Prostate gland (tissue), 2 donors: ENCODE measurements around the gene ZNF277.

Experiments used
- POLR2A ChIP-seq: fragments of 450-650 bp; IDR thresholded peaks from one replicate; pipeline ENCODE4 v1.6.1; 2016; ENCODE audit warnings: antibody characterized with exemption, mild to moderate bottlenecking
- POLR2AphosphoS5 ChIP-seq: sonication (generic); formaldehyde crosslinking; IDR thresholded peaks from one replicate; pipeline ENCODE4 v1.6.1; 2017; ENCODE audit warnings: antibody characterized with exemption
- TF ChIP-seq, protein P1 (sequence below), 4 experiments: fragments of 200-600 bp in 2 of 4; fragments of 450-650 bp in 2 of 4; sonication (generic) in 2 of 4; IDR thresholded peaks; 1 replicate in 3 of 4; 2 replicates in 1 of 4; pipeline ENCODE4 v1.5.1; 2016 to 2019; ENCODE audit warnings: antibody characterized with exemption in 4 of 4, mild to moderate bottlenecking in 2 of 4, moderate library complexity in 2 of 4

DNA sequence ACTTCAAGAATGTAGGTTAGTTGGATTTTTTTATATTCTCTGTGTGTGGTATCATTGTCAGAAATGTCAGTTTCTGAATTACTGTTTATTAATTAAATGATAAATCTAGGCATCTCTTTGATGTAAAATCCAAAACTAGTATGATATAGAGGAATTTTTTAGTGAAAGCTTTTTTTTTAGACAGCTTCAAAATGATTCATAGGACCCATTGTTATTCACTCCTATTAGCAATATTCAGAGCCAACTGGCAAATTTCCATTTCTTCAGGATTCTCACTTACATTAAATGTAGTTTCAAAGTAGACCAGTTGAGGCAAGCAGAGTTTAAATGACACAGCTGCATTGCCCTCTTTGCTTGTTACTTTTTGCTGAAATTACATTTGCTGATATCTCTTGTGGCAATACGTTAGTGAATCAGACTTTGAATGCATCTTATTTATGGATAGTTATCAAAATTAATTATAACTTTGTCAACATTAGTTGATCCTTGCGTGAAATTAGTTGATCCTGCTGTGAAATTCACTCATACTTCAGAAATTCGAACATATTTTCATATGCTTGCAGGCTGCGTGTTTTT, 20.3 kb downstream of the ZNF277 start:
- TF ChIP-seq, protein P1, sequence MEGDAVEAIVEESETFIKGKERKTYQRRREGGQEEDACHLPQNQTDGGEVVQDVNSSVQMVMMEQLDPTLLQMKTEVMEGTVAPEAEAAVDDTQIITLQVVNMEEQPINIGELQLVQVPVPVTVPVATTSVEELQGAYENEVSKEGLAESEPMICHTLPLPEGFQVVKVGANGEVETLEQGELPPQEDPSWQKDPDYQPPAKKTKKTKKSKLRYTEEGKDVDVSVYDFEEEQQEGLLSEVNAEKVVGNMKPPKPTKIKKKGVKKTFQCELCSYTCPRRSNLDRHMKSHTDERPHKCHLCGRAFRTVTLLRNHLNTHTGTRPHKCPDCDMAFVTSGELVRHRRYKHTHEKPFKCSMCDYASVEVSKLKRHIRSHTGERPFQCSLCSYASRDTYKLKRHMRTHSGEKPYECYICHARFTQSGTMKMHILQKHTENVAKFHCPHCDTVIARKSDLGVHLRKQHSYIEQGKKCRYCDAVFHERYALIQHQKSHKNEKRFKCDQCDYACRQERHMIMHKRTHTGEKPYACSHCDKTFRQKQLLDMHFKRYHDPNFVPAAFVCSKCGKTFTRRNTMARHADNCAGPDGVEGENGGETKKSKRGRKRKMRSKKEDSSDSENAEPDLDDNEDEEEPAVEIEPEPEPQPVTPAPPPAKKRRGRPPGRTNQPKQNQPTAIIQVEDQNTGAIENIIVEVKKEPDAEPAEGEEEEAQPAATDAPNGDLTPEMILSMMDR (IDR thresholded peaks at IDR 0.05): no peak
- TF ChIP-seq POLR2A: no peak
- no peak for TF ChIP-seq POLR2AphosphoS5
